GM12873 (cell line): ENCODE measurements around the gene KIFBP.

Experiments used
- CTCF ChIP-seq: IDR thresholded peaks from 2 replicates; pipeline ENCODE4 v1.5.1; 2012; ENCODE audit warnings: low read depth, mild to moderate bottlenecking, moderate library complexity, low read length, control low read depth; ENCODE audit not compliant: insufficient read depth; ENCODE audit errors: missing control alignments

KIFBP gene

GRCh38 chr10:68988530-68989316 is at the start of gene KIFBP:
TSS of gene KIFBP (plus strand) at chr10:68988803. CDS start at chr10:68988833, 30 bp downstream.
- peak; percentile 55 for TF ChIP-seq CTCF

GRCh38 chr10:68938884-68939283 is 49.7 kb upstream of the KIFBP start:
- no peak for TF ChIP-seq CTCF

GRCh38 chr10:68950598-68950997 is 38.0 kb upstream of the KIFBP start:
- no peak for TF ChIP-seq CTCF

GRCh38 chr10:68954904-68955303 is 33.7 kb upstream of the KIFBP start:
- no peak for TF ChIP-seq CTCF

- no peak for TF ChIP-seq CTCF
Measured at GRCh38 chr10:68955355-68955831, 33.2 kb upstream of the KIFBP start.

GRCh38 chr10:68955832-68956532 is 32.6 kb upstream of the KIFBP start, which contains the start of gene DDX21:
TSS of gene DDX21 (plus strand) at chr10:68956170. CDS start at chr10:68956226, 56 bp downstream.
- peak; percentile 74 for TF ChIP-seq CTCF

- no peak for TF ChIP-seq CTCF
Measured at GRCh38 chr10:68957284-68957615, 31.4 kb upstream of the KIFBP start.
